Measurements from ENCODE around the gene DPY19L2.
"Not testable (repeated sequence)": the region's sequence is repeated elsewhere in the genome, so short reads cannot be mapped to it uniquely, and the experiment has no call there.

Gene DPY19L2

DNA sequence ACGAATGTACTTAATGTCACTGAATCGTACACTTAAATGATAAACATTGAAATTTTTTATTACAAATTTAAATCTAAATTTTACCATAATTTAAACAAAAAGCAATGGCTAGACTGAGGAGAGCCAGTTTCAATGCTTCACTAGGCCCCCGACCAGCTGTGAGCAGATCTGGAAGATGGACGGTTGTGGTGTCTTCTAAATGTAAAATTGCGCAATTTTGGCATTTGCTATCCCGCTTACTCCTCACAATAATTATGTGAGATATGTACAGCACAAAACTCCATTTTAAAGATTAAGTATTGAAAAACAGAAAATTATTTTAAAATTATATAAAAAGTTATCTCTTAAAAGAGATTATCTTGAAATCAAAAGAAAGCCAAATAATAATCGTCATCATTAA is 5.3 kb downstream of the DPY19L2 start:
- not testable (repeated sequence) for DNase-seq (ENCODE audit: low read depth in 2 of 2)

DNA sequence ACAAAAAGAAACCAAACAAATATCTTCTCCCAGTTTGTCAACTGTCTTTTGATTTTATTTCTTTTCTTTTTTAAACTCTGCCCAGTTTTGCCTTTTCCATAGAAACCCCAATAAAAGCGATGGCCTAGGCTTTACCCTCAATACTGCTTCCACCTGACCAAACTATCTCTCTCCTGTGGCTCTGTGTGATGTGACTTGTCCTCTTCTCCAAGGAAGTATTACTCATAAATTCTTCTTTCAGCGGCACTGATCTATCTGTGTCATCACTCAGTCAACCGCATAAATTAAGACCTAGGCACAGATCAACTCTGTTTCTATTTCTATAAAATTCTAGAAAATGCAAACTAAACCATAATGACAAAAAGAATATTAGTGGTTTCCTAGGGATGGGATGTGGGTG is 9.8 kb downstream of the DPY19L2 start:
- not testable (repeated sequence) for DNase-seq (ENCODE audit: low read depth in 2 of 2)

DNA sequence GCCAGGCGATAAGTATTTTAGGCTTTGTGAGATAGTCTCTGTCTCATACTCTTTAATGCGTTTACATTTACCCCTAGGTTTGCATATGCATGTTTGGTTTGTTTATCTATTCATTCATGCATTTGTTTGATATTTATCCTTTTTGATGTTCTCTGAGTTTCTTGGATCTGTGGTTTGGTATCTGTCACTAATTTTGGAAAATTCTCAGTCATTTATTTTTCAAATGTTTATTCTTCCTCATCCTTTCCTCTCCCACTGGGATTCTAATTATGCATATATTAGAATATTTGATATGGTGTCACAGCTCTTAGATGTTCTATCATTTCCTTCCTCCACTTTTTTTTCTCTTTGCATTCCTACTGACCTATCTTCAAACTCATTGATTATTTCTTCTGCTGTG is 11.9 kb downstream of the DPY19L2 start:
- DNase-seq (ENCODE audit: low read depth in 2 of 2), result not testable (repeated sequence)

DNA sequence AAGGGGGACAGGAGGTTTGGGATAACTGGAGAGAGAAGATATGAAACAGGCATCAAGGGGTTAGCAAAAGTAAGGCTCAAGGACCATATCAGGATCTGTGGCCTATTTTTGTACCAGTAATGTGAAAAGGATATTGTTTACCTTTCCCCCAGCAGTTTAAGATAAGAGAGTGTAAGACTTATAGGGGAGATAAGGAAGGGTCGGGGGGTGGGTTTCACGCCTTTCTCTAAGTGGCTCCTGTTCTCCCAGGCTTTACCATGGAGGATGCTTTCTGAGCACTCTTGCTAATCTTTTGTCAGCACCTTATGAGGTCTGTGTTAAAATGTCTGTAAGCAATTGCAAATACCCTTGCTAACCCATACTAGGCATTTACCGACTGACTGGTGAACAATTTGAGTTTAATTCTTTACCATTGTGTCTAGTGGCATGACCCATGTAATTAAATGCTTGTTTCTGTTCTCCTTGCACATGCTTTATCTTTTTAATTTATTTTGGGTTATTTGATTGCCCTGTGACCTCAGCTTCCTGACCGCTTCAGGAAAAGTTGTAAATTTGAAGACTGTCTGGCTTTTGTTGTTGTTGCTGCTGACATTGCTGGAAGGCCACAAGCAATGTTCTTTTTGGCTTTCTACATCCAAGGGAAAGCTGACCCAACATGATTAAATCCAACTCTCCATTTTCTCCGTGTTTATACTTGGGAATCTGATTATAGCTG is 12.6 kb downstream of the DPY19L2 start:
- DNase-seq (ENCODE audit: low read depth in 2 of 2), result not testable (repeated sequence)

DNA sequence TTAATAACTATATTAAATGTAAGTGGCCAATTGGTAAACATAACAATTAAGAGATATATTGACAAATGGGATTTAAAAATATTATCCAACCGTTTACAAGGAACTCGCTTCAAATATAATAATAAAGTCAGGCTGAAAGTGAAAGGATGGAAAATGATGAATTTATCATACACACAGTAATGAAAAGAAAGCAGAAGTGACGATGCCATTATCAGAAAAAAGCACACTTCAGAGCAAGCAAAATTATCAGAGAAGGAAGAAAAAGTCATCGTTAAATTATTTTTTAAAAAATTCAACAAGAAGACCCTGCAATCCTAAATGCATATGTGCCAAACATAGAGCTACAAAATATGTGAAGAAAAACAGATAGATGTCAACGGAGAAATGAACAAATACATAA is 13.8 kb downstream of the DPY19L2 start:
- not testable (repeated sequence) for DNase-seq (ENCODE audit: low read depth in 2 of 2)

DNA sequence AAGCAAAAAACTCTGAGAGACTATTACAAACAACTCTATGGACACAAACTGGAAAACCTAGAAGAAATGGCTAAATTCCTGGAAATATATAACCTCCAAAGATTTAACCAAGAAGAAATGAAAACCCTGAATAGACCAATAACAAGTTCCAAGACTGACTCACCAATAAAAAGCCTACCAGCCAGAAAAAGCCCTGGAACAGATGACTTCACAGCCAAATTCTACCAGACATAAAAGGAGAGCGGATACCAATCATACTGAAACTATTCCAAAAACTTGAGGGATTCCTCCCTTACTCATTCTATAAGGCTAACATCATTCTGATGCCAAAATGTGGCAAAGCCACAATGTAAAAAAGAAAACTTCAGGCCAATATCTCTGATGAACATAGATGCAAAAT is 18.8 kb downstream of the DPY19L2 start:
- not testable (repeated sequence) for DNase-seq (ENCODE audit: low read depth in 2 of 2)

DNA sequence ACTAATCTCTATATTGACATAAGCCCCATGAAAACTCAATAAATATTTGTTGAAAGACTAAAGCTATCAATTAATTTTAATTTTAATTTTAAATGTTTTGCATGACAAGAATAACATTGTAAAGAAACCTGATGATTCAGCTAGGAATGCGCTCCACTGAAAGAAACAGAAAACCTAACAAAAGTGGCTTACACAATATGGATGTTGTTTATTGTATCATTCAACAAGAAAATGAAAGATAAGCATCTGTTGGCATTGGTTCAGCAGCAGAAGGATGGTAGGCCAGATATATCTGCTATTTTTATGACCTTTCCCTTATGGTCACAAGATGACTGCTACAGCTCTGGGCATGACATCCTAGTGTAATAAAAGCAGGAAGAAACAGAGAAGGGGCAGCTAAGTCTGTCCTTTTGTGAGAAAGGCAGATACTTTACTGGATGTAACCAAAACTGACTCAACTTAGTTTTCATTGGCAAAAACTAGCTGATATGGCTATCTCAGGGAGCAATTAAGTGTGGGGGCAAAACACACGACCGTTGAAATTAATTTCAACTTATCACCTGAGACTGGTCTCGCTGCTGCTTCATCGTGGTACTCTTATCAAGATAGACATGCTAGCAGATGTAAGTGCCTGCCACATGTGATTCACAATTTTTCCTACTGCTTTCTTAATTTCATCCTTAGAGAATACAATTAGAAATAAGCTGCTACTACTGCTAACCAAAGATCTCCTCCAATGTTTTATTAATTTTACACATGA is 24.7 kb downstream of the DPY19L2 start:
- not testable (repeated sequence) for DNase-seq (ENCODE audit: low read depth in 2 of 2)

DNA sequence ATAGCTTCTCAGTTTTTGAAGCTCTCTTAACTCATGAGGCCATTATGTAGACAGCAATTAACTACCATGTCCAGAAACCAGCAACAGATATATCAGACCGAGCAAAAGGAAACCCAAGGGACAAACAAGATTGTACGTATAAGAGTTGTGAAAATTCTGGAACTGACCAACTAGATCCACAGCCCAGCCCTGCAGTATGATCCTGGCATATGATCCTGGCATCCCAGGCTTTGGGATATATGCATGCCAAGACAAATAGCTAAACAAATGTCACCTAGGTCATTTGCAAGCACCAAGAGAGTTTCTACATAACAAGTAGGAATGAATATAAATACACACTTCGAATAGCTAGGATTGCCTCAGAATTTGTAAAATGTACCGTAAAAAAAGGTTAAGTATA is 44.0 kb downstream of the DPY19L2 start:
- not testable (repeated sequence) for DNase-seq (ENCODE audit: low read depth in 2 of 2)

DNA sequence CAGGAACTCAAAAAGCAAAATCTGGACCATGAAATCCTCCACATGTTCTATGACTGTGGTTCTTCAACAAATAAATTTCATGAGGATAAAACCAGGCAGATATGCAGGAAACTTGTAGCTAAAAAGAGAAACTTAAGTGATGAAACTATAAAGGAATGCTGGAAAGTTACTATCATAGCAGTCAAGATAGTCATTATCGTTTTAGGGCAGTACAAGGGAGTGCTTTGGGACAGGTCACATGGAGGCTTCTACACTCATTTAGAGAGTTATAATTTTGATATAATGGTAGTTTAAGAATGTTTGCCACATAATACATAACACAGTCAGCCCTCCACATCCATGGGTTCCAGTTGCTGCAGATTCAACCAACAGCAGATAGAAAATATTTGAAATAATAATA is 52.7 kb downstream of the DPY19L2 start:
- DNase-seq (ENCODE audit: low read depth in 2 of 2), result not testable (repeated sequence)

DNA sequence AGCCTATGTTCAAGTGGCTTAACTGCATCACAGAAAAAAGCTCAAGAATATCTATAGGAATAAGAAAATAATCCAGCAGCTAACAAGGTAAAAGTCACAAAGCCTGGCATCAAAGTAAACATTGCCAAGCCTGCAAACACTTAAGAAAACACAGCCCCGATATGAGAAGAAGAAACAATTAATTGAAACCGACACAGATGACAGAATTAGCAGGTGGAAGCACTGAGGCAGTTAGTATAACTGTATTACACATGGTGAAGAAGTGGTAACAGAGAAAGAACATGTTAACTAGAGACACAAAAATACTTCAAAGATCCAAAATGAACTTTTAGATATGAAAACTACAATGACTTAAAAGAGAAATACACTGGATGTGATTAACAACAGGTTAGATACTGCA is 57.0 kb downstream of the DPY19L2 start:
- DNase-seq (ENCODE audit: low read depth in 2 of 2), result not testable (repeated sequence)

DNA sequence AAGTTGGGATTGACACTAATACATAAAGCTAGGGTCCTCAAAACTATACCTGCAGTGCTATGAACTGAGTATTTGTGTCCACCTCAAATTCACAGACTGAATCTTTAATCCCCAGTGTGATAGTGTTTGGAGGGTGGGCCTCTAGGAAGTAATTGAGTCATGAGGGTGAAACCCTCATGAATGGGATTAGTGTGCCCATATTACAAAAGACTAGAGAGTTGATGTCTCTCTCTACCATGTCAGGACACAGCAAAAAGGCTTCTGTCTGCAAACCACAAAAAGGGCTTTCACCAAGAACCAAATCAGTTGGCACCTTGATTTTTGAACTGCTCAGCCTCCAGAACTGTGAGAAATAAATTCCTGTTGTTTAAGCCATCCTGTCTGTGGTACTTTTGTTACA is 59.0 kb downstream of the DPY19L2 start:
- not testable (repeated sequence) for DNase-seq (ENCODE audit: low read depth in 2 of 2)

DNA sequence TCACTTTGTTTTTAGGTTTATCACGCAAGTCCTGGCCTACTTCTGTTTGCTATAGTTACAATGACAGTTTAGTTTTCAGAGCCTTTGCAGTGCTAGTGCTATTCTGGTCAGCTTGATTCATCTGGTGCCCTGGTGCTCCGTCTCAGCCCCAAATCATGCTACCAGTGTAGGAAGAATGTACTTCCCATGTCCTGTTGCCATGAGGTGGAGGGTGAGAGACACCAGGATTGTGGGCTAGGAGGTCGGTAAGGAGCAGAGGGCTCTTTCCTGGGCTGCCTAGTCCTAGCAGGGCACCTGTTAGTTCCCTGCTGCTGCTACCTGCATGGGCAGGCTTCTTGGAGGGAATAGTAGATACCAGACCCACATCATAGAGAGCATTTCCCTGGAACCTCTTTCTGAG is 63.3 kb downstream of the DPY19L2 start:
- not testable (repeated sequence) for DNase-seq (ENCODE audit: low read depth in 2 of 2)

DNA sequence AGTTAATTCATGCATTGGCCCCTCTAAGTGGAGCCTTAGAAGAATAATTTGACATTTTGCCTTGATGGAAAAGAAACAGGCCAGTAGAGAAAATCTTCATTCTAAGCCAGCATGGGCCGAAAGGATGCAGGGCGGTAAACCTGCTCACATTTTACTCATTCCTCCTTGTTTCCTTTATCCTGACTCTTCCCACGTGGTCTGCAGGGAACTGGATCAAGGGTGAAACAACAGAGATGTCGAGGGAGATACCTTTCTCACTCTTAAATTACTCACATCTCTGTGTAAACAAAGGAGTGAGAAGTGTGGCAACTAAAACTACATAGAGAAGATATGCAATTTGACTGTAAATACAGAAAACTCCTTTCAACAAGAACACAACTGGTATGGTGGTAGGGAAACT is 73.5 kb downstream of the DPY19L2 start:
- not testable (repeated sequence) for DNase-seq (ENCODE audit: low read depth in 2 of 2)

DNA sequence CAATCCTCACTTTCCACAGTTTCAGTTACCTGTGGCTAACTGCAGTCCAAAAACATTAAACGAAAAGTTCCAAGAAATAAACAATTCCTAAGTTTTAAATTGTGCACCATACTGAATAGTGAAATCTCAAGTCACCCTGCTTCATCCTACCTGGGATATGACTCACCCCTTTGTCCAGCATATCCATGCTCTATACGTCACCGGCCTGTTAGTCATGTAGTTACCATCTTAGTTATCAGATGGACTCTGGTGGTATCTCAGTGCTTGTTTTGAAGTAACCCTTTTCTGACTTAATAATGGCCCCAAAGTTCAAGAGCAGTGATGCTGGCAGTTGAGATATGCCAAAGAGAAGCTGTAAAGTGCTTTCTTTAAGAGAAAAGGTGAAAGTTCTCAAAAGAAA is 83.9 kb downstream of the DPY19L2 start:
- not testable (repeated sequence) for DNase-seq (ENCODE audit: low read depth in 2 of 2)

DNA sequence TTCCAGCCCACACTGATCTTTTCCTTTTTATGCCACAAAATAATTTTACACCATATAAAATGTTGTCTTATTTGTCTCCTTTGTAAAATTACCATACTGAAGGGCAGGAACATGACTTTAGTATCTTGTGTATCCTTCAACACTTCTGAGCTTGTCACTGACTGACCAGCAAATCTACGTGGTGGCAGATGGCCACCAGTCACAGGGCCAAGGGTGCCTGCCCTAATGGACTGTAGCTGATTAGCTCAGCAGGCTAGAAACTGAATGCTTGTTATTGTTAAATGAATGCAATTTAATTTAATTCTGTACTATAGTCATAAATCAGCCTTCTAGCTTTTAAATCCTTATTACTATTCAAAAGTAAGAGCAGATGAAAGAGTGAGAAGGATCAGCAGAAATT is 85.0 kb downstream of the DPY19L2 start:
- DNase-seq (ENCODE audit: low read depth in 2 of 2), result not testable (repeated sequence)

DNA sequence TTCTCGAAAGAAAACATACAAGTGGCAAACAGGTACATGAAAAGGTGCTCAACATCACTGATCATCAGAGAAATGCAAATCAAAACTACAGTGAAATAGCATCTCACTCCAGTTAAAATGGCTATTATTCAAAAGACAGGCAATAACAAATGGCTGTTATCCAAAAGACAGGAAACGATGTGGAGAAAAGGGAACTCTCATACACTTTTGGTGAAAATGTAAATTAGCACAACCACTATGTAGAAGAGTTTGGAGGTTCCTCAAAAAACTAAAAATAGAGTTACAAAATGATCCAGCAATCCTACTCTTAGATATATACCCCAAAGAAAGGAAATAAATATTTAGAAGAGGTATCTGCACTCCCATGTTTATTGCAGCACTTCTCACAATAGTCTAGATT is 90.7 kb downstream of the DPY19L2 start:
- not testable (repeated sequence) for DNase-seq (ENCODE audit: low read depth in 2 of 2)

DNA sequence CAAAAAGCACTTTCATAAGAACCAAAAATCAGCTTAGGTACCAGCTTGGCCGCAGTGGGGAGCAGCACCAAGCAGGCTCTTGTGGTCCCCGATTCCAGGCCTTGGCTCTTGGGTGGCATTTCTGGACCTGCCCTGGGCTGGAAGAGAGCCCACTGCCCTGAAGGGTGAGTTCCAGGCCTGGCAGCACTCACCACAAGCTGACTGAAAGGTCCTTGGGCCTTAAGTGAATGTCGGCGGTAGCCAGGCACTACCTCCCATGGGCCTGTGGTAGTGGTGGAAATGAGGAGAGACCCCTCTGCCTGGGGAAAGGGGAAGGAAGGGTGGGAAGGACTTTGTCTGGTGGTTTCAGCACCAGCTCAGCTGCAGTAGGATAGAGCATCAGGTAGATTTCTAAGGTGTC is 96.3 kb downstream of the DPY19L2 start:
- not testable (repeated sequence) for DNase-seq (ENCODE audit: low read depth in 2 of 2)

DNA sequence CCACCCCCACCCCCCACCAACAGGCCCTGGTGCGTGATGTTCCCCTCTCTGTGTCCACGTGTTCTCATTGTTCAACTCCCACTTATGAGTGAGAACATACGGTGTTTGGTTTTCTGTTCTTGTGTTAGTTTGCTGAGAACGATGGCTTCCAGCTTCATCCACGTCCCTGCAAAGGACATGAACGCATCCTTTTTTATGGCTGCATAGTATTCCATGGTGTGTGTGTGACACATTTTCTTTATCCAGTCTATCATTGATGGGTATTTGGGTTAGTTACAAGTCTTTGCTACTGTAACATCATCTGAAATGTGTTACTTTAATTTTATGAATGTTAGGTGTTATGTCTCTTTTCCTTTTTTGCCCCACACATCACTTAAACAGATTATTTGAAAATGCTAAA is 109.8 kb downstream of the DPY19L2 start:
- DNase-seq (ENCODE audit: low read depth in 2 of 2), result not testable (repeated sequence)

DNA sequence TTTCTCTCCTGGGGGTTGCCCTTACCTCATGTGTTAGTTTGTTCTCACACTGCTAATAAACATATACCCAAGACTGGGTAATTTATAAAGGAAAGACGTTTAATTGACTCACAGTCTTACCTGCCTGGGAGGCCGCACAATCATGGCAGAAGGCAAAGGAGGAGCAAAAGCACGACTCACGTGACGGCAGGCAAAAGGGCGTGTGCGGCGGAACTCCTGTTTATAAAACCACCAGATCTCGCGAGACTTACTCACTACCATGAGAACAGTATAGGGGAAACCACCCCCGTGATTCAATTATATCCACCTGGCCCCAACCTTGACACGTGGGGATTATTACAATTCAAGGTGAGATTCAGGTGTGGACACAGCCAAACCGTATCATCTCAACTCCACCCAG is 116.9 kb downstream of the DPY19L2 start:
- not testable (repeated sequence) for DNase-seq (ENCODE audit: low read depth in 2 of 2)

DNA sequence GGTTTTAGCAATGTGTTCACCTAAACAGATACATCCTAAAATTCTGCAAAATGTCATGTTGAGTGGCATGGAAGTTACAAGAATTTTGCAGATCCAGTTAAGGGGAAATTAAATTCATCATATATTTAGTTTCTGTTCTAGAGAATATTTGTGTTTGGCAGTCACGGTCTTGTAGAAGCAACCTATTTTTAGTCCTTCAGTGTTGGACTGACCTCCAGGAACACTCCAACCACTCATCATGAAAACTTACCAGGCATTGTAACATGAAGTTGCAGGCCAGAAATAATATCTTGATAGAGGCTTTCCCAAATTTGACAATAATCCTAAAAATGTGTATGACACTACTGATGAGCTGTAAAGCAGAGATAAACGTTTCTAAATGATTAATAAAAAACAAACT is 119.3 kb downstream of the DPY19L2 start:
- DNase-seq (ENCODE audit: low read depth in 2 of 2), result not testable (repeated sequence)

DNA sequence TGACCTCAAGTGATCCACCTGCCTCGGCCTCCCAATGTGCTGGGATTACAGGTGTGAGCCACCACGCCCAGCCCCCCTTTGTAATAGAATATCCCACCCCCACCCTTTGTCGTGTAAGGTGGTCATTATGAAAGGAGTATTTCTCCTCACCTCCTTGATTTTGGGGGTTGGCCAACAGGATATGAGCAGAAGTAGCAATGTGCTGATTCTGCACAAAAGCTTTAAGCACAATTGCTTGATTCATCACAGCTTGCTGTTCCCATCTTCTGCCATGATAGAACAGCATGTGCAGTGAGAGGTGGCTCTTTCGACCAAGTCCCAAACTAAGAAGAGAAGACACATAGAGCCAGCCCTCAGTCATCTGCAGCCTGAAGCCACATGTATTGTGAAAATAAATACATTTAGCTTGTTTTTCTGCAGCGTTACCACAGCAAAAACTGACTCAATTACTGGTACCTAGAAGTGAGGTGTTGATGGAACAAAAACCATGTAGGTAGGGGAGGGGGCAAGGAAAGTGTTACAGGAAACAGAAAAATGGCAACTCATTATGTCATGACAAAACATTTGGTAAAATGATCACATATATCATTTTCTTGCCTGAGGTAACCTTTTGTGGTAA is 122.9 kb downstream of the DPY19L2 start:
- not testable (repeated sequence) for DNase-seq (ENCODE audit: low read depth in 2 of 2)

DNA sequence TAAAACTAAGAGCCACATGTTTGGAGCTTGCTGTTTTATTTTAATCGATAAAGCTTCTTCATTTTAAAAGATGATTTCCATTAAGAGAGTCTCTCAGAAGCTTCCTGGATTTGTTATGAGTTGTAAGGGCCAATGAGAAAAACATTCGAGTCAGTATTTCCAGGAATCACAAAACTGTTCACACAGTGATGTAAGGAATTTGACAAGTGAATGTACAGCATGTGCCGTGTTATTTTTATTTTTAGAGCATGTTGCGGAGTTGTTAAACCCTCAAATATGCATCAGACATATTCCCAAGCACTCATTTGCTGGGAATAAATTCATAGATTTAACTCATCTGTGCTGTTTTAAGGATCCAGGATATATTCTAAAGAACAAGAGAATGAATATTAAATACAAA is 129.6 kb downstream of the DPY19L2 start:
- DNase-seq (ENCODE audit: low read depth in 2 of 2), result not testable (repeated sequence)

DNA sequence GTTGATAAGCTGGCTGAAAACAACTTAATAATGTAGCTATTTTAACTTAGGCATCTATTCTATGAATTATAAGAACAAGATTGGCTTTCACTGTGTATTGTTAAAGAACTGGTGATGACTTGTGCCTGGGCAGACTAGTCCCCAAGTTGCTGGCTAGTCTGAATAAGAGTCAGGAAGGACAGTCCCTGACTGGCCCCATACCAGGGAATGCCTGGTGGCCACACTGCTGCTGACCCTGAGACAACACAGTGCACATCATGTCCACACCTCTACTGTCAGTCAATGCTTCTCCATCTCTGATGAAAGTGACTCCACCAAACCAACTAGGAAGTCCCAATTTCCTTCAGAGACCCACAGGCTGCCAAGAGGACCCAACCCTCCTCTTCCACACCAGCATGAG is 130.5 kb downstream of the DPY19L2 start:
- not testable (repeated sequence) for DNase-seq (ENCODE audit: low read depth in 2 of 2)
